Neural progenitor cell (in vitro differentiated cells): Measurements from ENCODE around the gene NARF. TPM values are rescaled to one million over a fixed set of nuclear protein-coding genes. Genes with fewer than 3 reads are reported as not detected.

ENCODE experiments used
- DNase-seq: peaks from one replicate; pipeline ENCODE4 v3.0.0-alpha.2; 2016; ENCODE audit warnings: low spot score
- H2AFZ ChIP-seq: fragments of 200-600 bp; sonication (generic); replicated peaks from 2 replicates; pipeline ENCODE4 v1.6.1; 2016; ENCODE audit warnings: antibody characterized with exemption
- H3F3A ChIP-seq: fragments of 200-600 bp; sonication (generic); 2 replicates; pipeline ENCODE4 v1.6.1; 2016; ENCODE audit warnings: antibody characterized with exemption, low read depth
- H3K27ac ChIP-seq: fragments of 200-600 bp; sonication (generic); 2 replicates; pipeline ENCODE4 v1.5.1; 2016; ENCODE audit warnings: mild to moderate bottlenecking
- H3K27me3 ChIP-seq: fragments of 200-600 bp; sonication (generic); 2 replicates; pipeline ENCODE4 v1.6.1; 2016; ENCODE audit warnings: mild to moderate bottlenecking, moderate library complexity
- H3K36me3 ChIP-seq: fragments of 200-600 bp; sonication (generic); 2 replicates; pipeline ENCODE4 v1.5.1; 2016
- H3K4me1 ChIP-seq: fragments of 200-600 bp; sonication (generic); 2 replicates; pipeline ENCODE4 v1.6.1; 2016; ENCODE audit warnings: mixed run types
- H3K4me2 ChIP-seq: fragments of 200-600 bp; sonication (generic); 2 replicates; pipeline ENCODE4 v1.6.1; 2016
- H3K4me3 ChIP-seq: fragments of 200-600 bp; sonication (generic); 2 replicates; pipeline ENCODE4 v1.5.1; 2016
- H3K79me2 ChIP-seq: fragments of 200-600 bp; sonication (generic); 2 replicates; pipeline ENCODE4 v1.6.1; 2016; ENCODE audit warnings: low read depth
- H3K9ac ChIP-seq: fragments of 200-600 bp; sonication (generic); 2 replicates; pipeline ENCODE4 v1.6.1; 2016
- H3K9me3 ChIP-seq: fragments of 200-600 bp; sonication (generic); 2 replicates; pipeline ENCODE4 v1.5.1; 2016; ENCODE audit warnings: low read depth
- H4K20me1 ChIP-seq: fragments of 200-600 bp; sonication (generic); 2 replicates; pipeline ENCODE4 v1.6.1; 2016; ENCODE audit warnings: low read depth
- H3K27ac Mint-ChIP-seq: 3 replicates; pipeline ENCODE4 v1.8.0; 2021; ENCODE audit warnings: mixed read lengths
- H3K27me3 Mint-ChIP-seq: 2 replicates; pipeline ENCODE4 v1.8.0; 2022; ENCODE audit warnings: low read depth, mild to moderate bottlenecking, inconsistent platforms, moderate library complexity, mixed read lengths; ENCODE audit not compliant: insufficient read depth
- H3K36me3 Mint-ChIP-seq: 3 replicates; pipeline ENCODE4 v1.8.0; 2021; ENCODE audit warnings: mixed read lengths
- H3K4me1 Mint-ChIP-seq: 3 replicates; pipeline ENCODE4 v1.8.0; 2021; ENCODE audit warnings: mixed read lengths
- H3K4me3 Mint-ChIP-seq: 3 replicates; pipeline ENCODE4 v1.8.0; 2021; ENCODE audit warnings: mild to moderate bottlenecking, moderate library complexity, mixed read lengths
- H3K9me3 Mint-ChIP-seq: 3 replicates; pipeline ENCODE4 v1.8.0; 2020; ENCODE audit warnings: mixed read lengths
- EZH2 ChIP-seq: fragments of 200-600 bp; sonication (generic); IDR thresholded peaks from 2 replicates; pipeline ENCODE4 v1.6.1; 2017; ENCODE audit warnings: antibody characterized with exemption, mild to moderate bottlenecking, moderate library complexity
- EZH2phosphoT487 ChIP-seq: fragments of 200-600 bp; sonication (generic); IDR thresholded peaks from 2 replicates; pipeline ENCODE4 v1.6.1; 2017; ENCODE audit warnings: antibody characterized with exemption
- total RNA-seq: library from RNA; depleted of rRNA; stranded (reverse); fragments of >200 nt; gene quantifications from 2 replicates; pipeline ENCODE4 v1.2.3, GENCODE V29; 2015; ENCODE audit warnings: low replicate concordance
- TF ChIP-seq, protein P1 (sequence below): fragments of 200-600 bp; sonication (generic); IDR thresholded peaks from 2 replicates; pipeline ENCODE4 v1.5.1; 2017; ENCODE audit warnings: antibody characterized with exemption, mild to moderate bottlenecking

The NARF gene
- total RNA-seq, 1 donor from 2014 or later, result 166 TPM

DNA sequence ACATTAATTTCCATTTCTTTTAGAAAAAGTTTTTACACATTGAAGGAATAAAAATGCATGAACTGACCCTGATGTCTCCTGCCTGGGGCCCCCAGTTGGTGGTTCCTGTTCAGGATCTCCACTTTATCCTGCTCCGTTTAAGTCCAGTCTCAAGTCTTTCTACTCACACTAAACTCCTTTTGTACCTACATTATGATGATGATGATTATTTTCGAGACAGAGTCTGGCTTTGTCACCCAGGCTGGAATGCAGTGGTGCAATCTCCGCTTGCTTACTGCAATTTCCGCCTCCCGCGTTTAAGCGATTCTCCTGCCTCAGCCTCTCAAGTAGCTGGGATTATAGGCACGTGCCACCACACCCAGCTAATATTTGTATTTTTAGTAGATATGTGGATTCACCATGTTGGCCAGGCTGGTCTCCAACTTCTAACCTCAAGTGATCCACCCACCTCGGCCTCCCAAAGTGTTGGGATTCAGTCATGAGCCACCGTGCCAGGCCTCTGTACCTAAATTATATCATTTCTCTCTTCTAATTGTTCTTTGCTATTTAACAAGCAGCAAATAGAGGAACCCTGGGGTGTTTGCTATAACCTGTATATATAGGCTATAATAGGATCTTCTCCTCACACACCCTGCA is 58.8 kb downstream of the NARF start:
- DNase-seq, result no peak
- H3K9me3 Mint-ChIP-seq, result peaks cover 8% of the 10 kb centered on the region
- Histone ChIP-seq H4K20me1 (peaks cover 23% of the 10 kb centered on the region), H3K27ac (no peak overlapping the region), H2AFZ (no peak overlapping the region), H3K4me3 (no peak overlapping the region), H3K27me3 (no peaks in the 10 kb centered on the region), H3F3A (peaks cover 11% of the 10 kb centered on the region), H3K79me2 (peaks cover 26% of the 10 kb centered on the region), H3K4me1 (peaks cover 4% of the 10 kb centered on the region), H3K4me2 (no peak overlapping the region), H3K9me3 (no peaks in the 10 kb centered on the region), H3K9ac (no peak overlapping the region), H3K36me3 (no peaks in the 10 kb centered on the region)
- peaks cover 5% of the 10 kb centered on the region for H3K27me3 Mint-ChIP-seq
- H3K4me3 Mint-ChIP-seq, result peak overlapping the region; percentile 35
- H3K4me1 Mint-ChIP-seq, result peaks cover 9% of the 10 kb centered on the region
- peaks cover 5% of the 10 kb centered on the region for H3K36me3 Mint-ChIP-seq
- TF ChIP-seq EZH2phosphoT487 (no peak), EZH2 (no peak)
- TF ChIP-seq, protein P1, sequence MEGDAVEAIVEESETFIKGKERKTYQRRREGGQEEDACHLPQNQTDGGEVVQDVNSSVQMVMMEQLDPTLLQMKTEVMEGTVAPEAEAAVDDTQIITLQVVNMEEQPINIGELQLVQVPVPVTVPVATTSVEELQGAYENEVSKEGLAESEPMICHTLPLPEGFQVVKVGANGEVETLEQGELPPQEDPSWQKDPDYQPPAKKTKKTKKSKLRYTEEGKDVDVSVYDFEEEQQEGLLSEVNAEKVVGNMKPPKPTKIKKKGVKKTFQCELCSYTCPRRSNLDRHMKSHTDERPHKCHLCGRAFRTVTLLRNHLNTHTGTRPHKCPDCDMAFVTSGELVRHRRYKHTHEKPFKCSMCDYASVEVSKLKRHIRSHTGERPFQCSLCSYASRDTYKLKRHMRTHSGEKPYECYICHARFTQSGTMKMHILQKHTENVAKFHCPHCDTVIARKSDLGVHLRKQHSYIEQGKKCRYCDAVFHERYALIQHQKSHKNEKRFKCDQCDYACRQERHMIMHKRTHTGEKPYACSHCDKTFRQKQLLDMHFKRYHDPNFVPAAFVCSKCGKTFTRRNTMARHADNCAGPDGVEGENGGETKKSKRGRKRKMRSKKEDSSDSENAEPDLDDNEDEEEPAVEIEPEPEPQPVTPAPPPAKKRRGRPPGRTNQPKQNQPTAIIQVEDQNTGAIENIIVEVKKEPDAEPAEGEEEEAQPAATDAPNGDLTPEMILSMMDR, result no peak
- no peak overlapping the region for H3K27ac Mint-ChIP-seq

DNA sequence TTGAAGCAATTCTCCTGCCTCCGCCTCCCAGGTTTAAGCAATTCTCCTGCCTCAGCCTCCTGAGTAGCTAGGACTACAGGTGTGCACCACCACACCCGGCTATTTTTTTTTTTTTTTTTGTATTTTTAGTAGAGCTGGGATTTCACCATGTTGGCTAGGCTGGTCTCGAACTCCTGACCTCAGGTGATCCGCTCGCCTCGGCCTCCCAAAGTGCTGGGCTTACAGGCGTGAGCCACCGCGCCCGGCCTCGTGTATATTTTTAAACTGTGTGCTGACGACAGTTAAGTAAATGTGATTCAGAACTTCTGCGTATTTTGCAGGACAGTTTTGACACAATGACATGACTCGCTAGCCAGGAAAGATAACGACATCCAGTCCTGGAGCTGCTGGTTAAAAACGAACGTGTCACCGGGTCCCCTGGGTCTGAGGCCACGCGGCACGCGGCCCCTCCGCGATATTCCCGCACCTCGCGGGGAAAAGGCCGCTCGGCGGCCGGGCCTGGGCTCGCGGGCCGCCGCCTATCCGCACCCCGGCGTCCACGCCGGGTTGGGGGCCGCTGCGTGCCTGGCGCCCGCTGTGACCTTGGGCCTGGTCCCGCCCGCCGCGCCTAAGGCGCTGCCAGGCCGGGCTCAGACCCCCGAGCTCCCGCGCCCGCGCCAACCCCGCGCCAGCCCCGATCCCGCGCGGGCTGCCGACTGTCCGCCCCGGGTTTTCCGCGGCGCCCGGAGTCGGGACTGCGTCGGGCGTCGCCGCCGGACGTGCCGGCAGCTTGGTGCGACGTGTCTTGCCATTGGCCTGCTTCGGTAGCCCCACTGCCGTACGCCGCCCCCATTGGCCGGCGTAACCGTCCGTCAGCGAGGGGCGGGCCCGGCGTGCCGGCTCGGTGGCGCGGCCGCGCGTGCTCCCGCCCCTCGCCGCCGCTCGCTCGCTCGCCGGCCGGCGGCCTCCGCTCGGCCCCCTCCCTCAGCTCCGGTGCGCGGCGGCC is 60.6 kb downstream of the NARF start, which contains the start of gene FOXK2:
FOXK2 (plus strand) TSS at position 907 of the 985 bp plus-strand sequence. CDS start 157 bp downstream, outside the sequence.
- peak within 1 kb of the TSS; percentile 2 for H3K27ac Mint-ChIP-seq
- peak within 1 kb of the TSS; percentile 56 for H3K9ac ChIP-seq
- peaks cover 9% of the 10 kb centered on the region for H3K36me3 Mint-ChIP-seq
- H3K9me3 Mint-ChIP-seq, result peaks cover 6% of the 10 kb centered on the region
- H3K4me3 ChIP-seq, result peak within 1 kb of the TSS; percentile 78
- H3K4me2 ChIP-seq, result peak within 1 kb of the TSS; percentile 81
- DNase-seq, result peak; percentile 97
- H3K27me3 ChIP-seq, result no peaks in the 10 kb centered on the region
- H3K4me1 Mint-ChIP-seq, result peaks cover 15% of the 10 kb centered on the region
- H3K27ac ChIP-seq, result no peak within 1 kb of the TSS
- H3K4me1 ChIP-seq, result peaks cover 4% of the 10 kb centered on the region
- peaks cover 5% of the 10 kb centered on the region for H3K27me3 Mint-ChIP-seq
- peak within 1 kb of the TSS; percentile 9 for H2AFZ ChIP-seq
- peaks cover 41% of the 10 kb centered on the region for H4K20me1 ChIP-seq
- no peaks in the 10 kb centered on the region for H3K9me3 ChIP-seq
- H3K4me3 Mint-ChIP-seq, result peak within 1 kb of the TSS; percentile 92
- H3F3A ChIP-seq, result peaks cover 11% of the 10 kb centered on the region
- no peaks in the 10 kb centered on the region for H3K36me3 ChIP-seq
- H3K79me2 ChIP-seq, result peaks cover 43% of the 10 kb centered on the region
- TF ChIP-seq, protein P1, result no peak
- peak; percentile 26 for TF ChIP-seq EZH2

DNA sequence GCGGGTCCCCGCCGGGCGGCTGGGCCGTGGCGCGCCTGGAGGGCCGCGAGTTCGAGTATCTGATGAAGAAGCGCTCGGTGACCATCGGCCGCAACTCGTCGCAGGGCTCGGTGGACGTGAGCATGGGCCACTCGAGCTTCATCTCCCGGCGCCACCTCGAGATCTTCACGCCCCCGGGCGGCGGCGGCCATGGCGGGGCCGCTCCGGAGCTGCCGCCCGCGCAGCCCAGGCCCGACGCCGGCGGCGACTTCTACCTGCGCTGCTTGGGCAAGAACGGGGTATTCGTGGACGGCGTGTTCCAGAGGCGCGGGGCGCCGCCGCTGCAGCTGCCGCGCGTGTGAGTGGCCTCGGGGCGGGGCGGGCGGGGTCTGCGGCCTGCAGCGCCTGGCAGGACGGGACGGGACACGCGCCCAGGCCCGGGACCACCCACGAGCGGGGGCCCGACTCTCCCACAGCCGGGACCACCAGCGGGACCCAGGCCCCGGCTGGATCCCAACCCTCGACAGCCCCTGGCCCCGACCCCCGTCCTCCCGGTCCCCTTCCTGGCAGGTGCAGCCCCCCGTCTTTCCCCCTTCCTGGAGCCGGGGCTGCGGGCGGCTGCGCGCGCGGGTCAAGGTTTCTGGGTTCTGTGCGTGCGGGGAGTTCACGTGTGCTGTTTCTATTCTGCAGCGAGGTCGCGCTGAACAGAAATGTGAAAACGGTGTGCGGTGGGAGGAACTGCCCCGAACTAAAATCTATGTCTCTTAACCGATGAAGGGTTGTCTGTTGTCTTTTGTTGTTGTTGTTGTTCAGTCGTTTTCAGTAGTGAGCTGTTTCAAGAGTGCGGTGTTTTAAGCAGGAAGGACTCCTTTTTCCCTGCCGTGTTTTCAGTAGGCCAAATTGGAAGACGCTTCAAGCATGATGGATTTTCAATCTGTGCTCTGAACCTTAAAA is 61.7 kb downstream of the NARF start:
- Histone ChIP-seq H3K27ac (no peak overlapping the region), H3K36me3 (no peaks in the 10 kb centered on the region), H3F3A (peaks cover 11% of the 10 kb centered on the region), H3K27me3 (no peaks in the 10 kb centered on the region), H3K4me1 (peaks cover 4% of the 10 kb centered on the region), H4K20me1 (peaks cover 52% of the 10 kb centered on the region), H3K9ac (peak overlapping the region; percentile 56), H3K9me3 (no peaks in the 10 kb centered on the region), H3K79me2 (peaks cover 54% of the 10 kb centered on the region), H3K4me3 (peak overlapping the region; percentile 78), H2AFZ (no peak overlapping the region), H3K4me2 (peak overlapping the region; percentile 81)
- Mint-ChIP-seq H3K36me3 (peaks cover 9% of the 10 kb centered on the region), H3K4me1 (peaks cover 19% of the 10 kb centered on the region), H3K9me3 (peaks cover 4% of the 10 kb centered on the region), H3K4me3 (peak overlapping the region; percentile 92), H3K27me3 (peaks cover 7% of the 10 kb centered on the region), H3K27ac (peak overlapping the region; percentile 2)
- no peak for TF ChIP-seq EZH2phosphoT487
- TF ChIP-seq, protein P1, result no peak
- no peak for TF ChIP-seq EZH2
- DNase-seq, result peak; percentile 53
